DND-41 (cell line): Measurements from ENCODE around the gene P4HA2.

ENCODE experiments used
- ATAC-seq: fragments of 200-7000 bp; cut with Tn5 transposase; 3 replicates; pipeline ENCODE4 v1.9.1; 2021; ENCODE audit warnings: low read depth; ENCODE audit not compliant: insufficient read depth
- DNase-seq: peaks from one replicate; pipeline ENCODE4 v3.0.0-alpha.2; 2020
- H2AFZ ChIP-seq: 2 replicates; pipeline ENCODE4 v1.6.0; 2012; ENCODE audit warnings: low read depth, low read length
- H3K27ac ChIP-seq: 2 replicates; pipeline ENCODE4 v1.5.1; 2012; ENCODE audit warnings: low read length, inconsistent platforms
- H3K27me3 ChIP-seq: fragments of 200-600 bp; sonication (generic); 2 replicates; pipeline ENCODE4 v1.6.0; 2012; ENCODE audit warnings: low read length, mild to moderate bottlenecking, inconsistent platforms; ENCODE audit not compliant: insufficient read depth, poor library complexity
- H3K36me3 ChIP-seq: 2 replicates; pipeline ENCODE4 v1.5.1; 2012; ENCODE audit warnings: low read length, inconsistent platforms; ENCODE audit not compliant: insufficient read depth
- H3K4me1 ChIP-seq: 2 replicates; pipeline ENCODE4 v1.5.1; 2012; ENCODE audit warnings: mild to moderate bottlenecking, low read length; ENCODE audit not compliant: insufficient read depth
- H3K4me2 ChIP-seq: 2 replicates; pipeline ENCODE4 v1.6.0; 2012; ENCODE audit warnings: mild to moderate bottlenecking, moderate library complexity, low read length, inconsistent platforms; ENCODE audit not compliant: insufficient read depth
- H3K4me3 ChIP-seq, 2 experiments: fragments of 200-600 bp in 1 of 2; shearing (Covaris generic) in 1 of 2; 2 replicates each; pipeline ENCODE4 v1.5.1; 2012 to 2016; ENCODE audit warnings: inconsistent platforms in 2 of 2, low read length in 2 of 2, mild to moderate bottlenecking in 2 of 2, low read depth in 1 of 2, moderate library complexity in 1 of 2
- H3K79me2 ChIP-seq: 2 replicates; pipeline ENCODE4 v1.6.0; 2012; ENCODE audit warnings: low read length, inconsistent platforms; ENCODE audit not compliant: insufficient read depth
- H3K9ac ChIP-seq: 2 replicates; pipeline ENCODE4 v1.6.0; 2012; ENCODE audit warnings: low read depth, mild to moderate bottlenecking, inconsistent platforms, low read length, moderate library complexity
- H3K9me3 ChIP-seq: 2 replicates; pipeline ENCODE4 v1.5.1; 2012; ENCODE audit warnings: low read length, moderate library complexity, mild to moderate bottlenecking, inconsistent platforms; ENCODE audit not compliant: insufficient read depth, severe bottlenecking
- H4K20me1 ChIP-seq: 2 replicates; pipeline ENCODE4 v1.6.0; 2012; ENCODE audit warnings: low read length; ENCODE audit not compliant: insufficient read depth
- EZH2 ChIP-seq: IDR thresholded peaks from 3 replicates; pipeline ENCODE4 v1.6.1; 2012; ENCODE audit warnings: borderline replicate concordance, low read depth, mild to moderate bottlenecking, moderate library complexity, low read length, inconsistent platforms; ENCODE audit not compliant: severe bottlenecking
- TF ChIP-seq, protein P1 (sequence below): IDR thresholded peaks from 2 replicates; pipeline ENCODE4 v1.5.1; 2012; ENCODE audit warnings: borderline replicate concordance, low read length, moderate library complexity, mild to moderate bottlenecking; ENCODE audit not compliant: poor library complexity, severe bottlenecking; ENCODE audit errors: extremely low read depth

P4HA2 gene

DNA sequence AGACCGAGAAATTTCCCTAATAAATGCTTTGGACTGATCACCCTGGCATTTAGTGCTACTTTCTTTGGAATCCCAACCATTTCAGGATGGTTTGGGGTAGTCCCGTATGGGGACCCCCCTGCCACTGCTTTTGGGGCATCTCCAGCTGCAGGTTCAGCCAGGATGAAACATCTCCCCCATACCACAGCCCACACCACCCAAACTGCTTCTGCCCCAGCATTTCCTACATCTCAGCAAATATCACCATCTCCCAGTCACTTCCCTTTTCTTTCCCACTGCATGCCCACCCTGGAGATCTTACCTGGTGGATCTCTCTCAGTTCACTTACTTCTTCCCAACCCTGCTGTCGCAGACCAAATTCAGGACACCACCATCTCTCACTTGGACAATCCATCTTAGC lies 4.8 kb upstream of the P4HA2 start:
- Histone ChIP-seq H3K9ac (no peak overlapping the region), H3K79me2 (no peaks in the 10 kb centered on the region), H3K4me3 (no peak overlapping the region), H3K36me3 (no peaks in the 10 kb centered on the region), H3K27ac (no peak overlapping the region), H3K4me1 (no peaks in the 10 kb centered on the region), H3K9me3 (no peaks in the 10 kb centered on the region), H4K20me1 (no peaks in the 10 kb centered on the region), H3K27me3 (no peaks in the 10 kb centered on the region), H2AFZ (no peak overlapping the region), H3K4me2 (no peak overlapping the region)
- ATAC-seq (no peak), DNase-seq (no peak)
- TF ChIP-seq, protein P1, sequence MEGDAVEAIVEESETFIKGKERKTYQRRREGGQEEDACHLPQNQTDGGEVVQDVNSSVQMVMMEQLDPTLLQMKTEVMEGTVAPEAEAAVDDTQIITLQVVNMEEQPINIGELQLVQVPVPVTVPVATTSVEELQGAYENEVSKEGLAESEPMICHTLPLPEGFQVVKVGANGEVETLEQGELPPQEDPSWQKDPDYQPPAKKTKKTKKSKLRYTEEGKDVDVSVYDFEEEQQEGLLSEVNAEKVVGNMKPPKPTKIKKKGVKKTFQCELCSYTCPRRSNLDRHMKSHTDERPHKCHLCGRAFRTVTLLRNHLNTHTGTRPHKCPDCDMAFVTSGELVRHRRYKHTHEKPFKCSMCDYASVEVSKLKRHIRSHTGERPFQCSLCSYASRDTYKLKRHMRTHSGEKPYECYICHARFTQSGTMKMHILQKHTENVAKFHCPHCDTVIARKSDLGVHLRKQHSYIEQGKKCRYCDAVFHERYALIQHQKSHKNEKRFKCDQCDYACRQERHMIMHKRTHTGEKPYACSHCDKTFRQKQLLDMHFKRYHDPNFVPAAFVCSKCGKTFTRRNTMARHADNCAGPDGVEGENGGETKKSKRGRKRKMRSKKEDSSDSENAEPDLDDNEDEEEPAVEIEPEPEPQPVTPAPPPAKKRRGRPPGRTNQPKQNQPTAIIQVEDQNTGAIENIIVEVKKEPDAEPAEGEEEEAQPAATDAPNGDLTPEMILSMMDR, result no peak
- no peak for TF ChIP-seq EZH2

DNA sequence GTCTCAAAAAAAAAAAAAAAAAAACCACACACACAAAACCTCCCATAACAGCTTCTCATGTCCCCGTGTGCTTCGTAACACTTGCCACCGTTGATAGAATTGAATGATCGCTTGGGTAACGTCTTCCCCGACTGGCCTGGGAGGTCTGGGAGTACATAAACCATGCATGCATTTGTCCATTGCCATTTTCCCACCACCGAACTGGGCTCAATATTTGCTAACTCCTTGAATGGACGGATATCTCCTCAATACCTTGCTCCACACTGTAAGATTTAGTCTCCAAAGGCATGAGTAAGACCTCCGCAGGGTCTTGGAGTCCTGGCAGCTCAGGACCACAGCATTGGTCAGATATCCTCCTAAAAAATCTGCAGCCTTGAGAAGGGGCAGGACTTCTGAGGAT lies 3.2 kb upstream of the P4HA2 start:
- Histone ChIP-seq H3K4me2 (no peak overlapping the region), H3K4me1 (no peaks in the 10 kb centered on the region), H4K20me1 (no peaks in the 10 kb centered on the region), H3K36me3 (no peaks in the 10 kb centered on the region), H2AFZ (no peak overlapping the region), H3K27me3 (no peaks in the 10 kb centered on the region), H3K9ac (no peak overlapping the region), H3K4me3 (no peak overlapping the region), H3K9me3 (no peaks in the 10 kb centered on the region), H3K79me2 (no peaks in the 10 kb centered on the region), H3K27ac (no peak overlapping the region)
- no peak for ATAC-seq
- DNase-seq, result no peak
- TF ChIP-seq EZH2, result no peak
- TF ChIP-seq, protein P1, result no peak

DNA sequence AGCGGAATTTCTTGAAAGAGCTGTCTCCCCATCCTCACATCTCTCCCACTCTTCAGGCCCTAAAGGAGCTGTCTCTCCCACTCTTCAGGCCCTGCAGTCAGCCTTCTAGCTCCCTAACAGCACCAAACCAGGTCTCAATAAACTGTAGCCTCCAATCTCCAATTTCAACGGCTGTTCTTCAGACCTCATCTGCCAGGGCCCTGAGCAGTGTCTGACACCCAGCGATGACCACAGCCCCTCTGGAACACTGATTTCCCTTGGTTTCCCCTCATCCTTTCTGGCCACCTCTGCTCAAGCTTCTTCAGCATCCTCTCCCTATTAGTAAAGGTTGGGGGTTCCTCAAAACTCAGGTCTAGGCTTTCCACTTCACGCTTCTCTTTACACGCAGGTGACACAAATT lies 1.6 kb upstream of the P4HA2 start:
- TF ChIP-seq, protein P1, result no peak
- no peak for TF ChIP-seq EZH2
- H4K20me1 ChIP-seq, result no peaks in the 10 kb centered on the region
- H3K27me3 ChIP-seq, result peaks cover 3% of the 10 kb centered on the region
- H3K9me3 ChIP-seq, result no peaks in the 10 kb centered on the region
- no peaks in the 10 kb centered on the region for H3K36me3 ChIP-seq
- H3K27ac ChIP-seq, result no peak overlapping the region
- H3K4me3 ChIP-seq, result no peak overlapping the region
- H3K4me1 ChIP-seq, result no peaks in the 10 kb centered on the region
- H3K79me2 ChIP-seq, result no peaks in the 10 kb centered on the region
- DNase-seq (no peak), ATAC-seq (no peak)
- H3K4me2 ChIP-seq, result no peak overlapping the region
- H2AFZ ChIP-seq, result no peak overlapping the region
- no peak overlapping the region for H3K9ac ChIP-seq
